GM20000 (cell line): ENCODE results near the gene PLB1.

Experiments
- DNase-seq: peaks from one replicate; pipeline ENCODE4 v3.0.0; 2012; ENCODE audit warnings: low spot score
- TF ChIP-seq, protein P1 (sequence below): IDR thresholded peaks from 2 replicates; pipeline ENCODE4 v1.5.1; 2012; ENCODE audit warnings: mild to moderate bottlenecking, control low read depth; ENCODE audit errors: extremely low read depth, missing control alignments

PLB1 gene

DNA sequence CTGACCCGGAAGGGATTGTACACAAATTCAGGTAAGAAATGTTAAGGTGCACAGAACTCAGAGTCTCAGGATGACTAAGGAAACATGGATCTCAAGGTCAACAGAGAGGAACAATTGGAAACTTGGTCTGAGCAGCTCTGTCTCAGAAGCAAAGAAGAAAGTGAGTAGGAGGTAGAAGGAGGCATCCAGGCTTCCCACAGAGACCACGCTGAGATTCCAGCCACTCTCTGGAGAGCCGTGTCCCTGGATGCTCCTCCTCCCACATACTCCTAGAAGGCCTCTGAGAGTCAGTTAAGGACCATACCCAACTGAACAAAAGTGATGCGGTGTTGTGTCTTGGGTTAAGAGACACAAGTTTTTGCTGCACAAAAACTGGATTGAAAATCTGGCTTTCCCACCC is 8.6 kb upstream of the PLB1 start:
- TF ChIP-seq, protein P1, sequence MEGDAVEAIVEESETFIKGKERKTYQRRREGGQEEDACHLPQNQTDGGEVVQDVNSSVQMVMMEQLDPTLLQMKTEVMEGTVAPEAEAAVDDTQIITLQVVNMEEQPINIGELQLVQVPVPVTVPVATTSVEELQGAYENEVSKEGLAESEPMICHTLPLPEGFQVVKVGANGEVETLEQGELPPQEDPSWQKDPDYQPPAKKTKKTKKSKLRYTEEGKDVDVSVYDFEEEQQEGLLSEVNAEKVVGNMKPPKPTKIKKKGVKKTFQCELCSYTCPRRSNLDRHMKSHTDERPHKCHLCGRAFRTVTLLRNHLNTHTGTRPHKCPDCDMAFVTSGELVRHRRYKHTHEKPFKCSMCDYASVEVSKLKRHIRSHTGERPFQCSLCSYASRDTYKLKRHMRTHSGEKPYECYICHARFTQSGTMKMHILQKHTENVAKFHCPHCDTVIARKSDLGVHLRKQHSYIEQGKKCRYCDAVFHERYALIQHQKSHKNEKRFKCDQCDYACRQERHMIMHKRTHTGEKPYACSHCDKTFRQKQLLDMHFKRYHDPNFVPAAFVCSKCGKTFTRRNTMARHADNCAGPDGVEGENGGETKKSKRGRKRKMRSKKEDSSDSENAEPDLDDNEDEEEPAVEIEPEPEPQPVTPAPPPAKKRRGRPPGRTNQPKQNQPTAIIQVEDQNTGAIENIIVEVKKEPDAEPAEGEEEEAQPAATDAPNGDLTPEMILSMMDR: no peak
- DNase-seq: no peak

DNA sequence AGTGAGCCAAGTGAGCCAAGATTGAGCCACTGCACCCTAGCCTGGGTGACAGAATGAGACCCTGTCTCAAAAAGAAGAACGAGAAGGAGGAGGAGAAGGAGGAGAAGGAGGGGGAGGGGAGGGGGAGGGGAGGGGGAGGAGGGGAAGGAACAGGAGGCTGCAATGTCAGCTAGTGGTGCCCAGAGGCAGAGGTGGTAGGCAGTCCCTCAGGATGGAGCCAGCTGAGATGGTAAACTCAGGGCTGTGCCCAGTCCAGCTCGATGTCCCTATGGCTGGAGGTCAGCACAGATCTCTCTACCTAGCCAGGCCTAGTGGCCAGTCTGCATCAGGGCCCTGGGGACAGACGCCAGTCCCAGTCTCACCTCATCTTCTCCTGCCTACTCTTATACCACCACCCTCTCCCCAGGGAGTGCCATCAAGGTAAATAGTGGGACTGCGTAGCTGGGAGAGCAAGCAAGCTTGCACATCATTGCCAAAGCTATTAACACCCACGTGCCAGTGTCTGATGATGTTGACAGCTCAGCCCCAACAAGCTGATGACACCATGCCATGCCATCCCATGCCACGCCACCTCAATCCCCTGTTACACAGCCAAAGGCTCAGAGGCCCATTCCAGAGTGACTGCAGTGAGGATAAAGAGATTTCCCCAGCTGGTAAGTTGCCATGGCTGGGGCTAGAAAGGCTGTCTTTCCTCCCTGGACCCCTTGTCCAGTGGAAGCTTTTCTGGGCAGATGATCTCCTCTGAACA is 7.6 kb upstream of the PLB1 start:
- TF ChIP-seq, protein P1: no peak
- no peak for DNase-seq

DNA sequence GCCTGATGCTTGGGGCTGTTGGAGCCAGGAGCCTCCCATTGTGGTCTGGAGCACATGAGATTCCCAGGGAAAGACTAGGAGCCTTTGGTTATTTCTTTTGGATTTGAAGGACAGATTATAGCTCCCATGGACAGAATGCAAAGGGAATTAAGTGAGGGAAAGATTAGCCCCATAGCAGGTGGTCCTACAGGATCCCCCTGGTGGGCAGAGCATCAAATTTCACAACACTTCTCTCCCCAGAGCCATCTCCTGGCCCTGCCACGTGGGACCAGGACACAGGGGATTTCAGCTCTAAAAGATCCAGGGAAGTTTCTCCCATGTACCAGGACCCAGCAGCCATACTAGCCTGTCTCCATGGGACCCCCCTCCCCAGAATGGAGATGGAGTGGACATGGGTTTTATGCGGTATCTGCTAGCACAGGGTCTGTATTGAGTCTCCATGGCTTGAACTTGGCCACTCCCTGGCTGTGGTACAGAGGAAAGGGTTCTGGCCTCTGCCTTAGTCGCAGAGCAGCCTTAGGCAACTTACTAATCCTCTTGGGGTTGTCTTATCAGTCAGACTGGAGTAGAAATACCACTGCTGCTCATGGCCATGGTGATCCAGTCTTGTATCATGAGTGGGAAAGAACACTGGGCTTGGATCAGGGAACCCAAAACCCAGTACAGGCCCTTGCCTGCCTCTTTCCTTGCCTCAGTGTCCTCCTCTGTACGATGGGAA is 6.8 kb upstream of the PLB1 start:
- DNase-seq: no peak
- TF ChIP-seq, protein P1: no peak

DNA sequence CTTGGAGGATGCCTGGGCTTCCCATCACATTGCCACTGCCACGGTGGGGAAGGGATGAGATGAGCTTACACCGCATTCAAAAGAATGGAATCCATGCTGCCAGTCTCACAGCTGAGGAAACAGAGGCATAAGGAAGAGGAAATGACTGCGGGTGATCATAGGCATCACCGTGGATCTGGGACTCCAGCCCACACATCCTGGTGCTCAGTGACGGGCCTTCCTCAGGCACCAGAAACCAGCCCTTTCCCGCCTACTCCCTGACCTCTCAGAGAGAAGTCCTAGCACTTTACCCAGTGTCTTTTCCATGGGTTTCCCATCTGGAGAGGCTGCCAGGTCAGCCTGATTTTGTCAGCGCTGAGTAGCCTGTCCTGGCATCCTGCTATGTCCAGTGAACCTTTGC is 5.3 kb upstream of the PLB1 start:
- DNase-seq: no peak
- TF ChIP-seq, protein P1: no peak

DNA sequence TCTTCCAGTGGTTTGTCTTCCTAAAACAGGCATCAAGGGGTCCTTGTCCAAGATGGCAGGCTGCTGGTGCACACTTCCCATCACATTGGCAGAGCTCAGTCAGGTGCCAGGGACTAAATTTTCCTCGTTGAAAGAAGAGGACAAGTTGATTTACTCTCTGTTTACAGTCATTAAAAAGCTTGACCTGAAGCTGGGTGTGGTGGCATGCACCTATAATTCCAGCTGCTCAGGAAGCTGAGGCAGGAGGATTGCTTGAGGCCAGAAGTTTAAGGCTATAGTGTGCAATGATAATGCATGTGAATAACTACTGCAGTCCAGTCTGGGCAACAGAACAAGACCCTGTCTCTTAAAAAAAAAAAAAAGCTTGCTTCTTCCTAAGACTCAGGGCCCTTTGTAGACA is 3.6 kb upstream of the PLB1 start:
- TF ChIP-seq, protein P1: no peak
- DNase-seq: no peak

DNA sequence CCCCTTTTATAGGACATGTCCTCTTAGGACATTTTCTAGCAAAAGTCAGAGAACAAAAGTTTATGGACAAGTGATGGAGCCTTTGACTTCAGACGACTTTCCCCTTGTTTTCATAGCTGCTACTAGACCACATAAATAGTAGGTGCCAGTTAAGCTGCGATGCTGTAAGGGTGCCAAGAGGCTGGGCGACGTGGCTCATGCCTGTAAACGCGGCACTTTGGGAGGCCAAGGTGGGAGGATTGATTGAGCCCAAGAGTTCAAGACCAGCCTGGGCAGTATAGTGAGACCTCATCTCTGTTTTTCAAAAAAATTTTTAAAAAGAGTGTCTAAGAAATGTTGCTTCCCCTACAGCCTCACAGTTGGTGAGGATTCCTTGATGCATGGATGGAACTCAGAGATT is 2.2 kb upstream of the PLB1 start:
- TF ChIP-seq, protein P1: no peak
- DNase-seq: no peak

DNA sequence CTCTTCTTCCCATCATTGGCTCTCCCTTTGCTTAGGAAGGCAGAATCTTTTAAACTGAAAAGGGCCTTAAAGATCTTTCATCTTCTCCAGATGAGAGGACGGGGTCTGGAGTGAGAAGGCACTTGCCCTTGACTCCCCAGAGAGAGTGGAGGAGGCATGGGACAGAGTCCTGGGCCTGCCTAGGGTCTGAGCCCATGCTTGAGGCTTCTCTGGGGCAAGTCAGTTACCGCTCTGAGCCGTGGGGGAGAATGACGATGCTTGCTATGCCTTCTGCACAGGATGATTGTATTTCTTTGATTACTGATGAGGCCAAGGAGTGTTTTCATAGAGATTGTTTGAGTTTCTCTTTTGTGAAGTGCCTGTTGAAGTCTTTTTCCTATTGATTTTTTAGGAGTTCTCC is 921 bp downstream of the PLB1 start:
- DNase-seq: no peak
- TF ChIP-seq, protein P1: no peak
